CD4-positive, alpha-beta T cell treated with Interleukin-15 for 4 hours (primary cell): ENCODE results near the gene SPDYC.
"Not testable (repeated sequence)": the region's sequence is repeated elsewhere in the genome, so short reads cannot be mapped to it uniquely, and the experiment has no call there.

ENCODE experiments used
- DNase-seq: peaks from one replicate; pipeline ENCODE4 v3.0.0-alpha.2; 2020; ENCODE audit warnings: low spot score

Gene SPDYC

DNA sequence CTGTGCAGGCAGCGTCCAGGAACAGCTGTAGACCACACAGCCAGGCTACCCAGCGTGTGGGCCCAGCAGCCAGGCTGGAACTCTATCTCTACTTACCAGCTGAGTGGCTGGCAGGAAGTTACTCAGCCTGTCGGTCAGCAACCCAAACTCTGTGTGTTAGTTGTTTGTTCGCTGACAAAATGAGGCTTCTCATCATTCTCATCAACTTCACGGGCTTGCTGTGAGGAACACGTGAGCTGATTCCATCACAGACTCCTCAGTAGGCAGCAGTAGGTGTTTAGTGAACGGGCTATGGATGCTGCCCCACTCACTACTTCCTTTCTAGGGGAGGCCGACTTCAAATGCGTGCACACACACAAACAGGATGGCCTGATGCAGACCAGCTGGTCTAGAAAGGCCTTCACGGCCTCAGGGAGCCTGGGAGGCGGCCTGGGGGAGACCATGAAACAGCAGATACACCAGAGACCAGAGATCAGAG is 830 bp upstream of the SPDYC start:
- DNase-seq = no peak

DNA sequence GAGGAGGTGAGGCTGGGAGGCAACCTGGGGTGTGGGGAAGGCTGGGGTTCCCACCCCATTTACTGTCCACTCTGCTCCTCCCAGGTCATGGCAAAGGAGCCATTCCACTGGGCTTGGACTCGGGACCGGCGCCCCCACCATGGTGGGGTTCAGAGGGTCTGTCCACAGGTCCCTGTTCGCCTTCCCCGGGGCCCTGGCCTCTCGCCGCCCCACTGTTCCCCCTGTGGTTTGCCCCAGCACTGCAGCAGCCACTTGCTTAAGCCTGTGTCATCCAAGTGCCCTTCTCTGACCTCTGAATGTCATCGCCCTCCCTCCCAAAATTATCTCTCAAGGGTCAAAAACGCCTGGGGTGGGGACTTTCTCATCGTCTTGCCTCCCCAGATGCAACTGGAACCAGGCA is 2.6 kb downstream of the SPDYC start:
- DNase-seq = no peak

DNA sequence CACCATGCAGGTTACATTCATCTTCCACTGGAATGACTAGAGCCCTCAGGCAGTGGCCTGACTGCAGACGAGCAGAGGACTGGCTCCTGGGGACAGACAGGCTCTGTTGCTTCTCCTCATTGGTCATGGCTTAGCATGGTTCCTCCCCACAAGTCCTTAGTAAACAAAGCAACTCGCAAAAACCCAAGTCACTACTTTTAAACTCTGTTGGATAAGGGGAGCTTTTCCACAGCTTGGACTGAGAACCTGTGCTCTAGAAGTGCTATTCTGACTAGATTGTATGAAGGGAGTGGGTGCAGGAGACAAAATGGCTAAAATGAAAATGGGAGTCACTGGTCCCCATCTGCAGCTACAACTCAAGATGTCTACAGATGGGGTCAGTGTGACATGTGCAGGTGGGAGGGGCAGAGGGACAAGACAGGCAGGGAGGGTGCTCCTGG is 4.6 kb downstream of the SPDYC start:
- not testable (repeated sequence) for DNase-seq

DNA sequence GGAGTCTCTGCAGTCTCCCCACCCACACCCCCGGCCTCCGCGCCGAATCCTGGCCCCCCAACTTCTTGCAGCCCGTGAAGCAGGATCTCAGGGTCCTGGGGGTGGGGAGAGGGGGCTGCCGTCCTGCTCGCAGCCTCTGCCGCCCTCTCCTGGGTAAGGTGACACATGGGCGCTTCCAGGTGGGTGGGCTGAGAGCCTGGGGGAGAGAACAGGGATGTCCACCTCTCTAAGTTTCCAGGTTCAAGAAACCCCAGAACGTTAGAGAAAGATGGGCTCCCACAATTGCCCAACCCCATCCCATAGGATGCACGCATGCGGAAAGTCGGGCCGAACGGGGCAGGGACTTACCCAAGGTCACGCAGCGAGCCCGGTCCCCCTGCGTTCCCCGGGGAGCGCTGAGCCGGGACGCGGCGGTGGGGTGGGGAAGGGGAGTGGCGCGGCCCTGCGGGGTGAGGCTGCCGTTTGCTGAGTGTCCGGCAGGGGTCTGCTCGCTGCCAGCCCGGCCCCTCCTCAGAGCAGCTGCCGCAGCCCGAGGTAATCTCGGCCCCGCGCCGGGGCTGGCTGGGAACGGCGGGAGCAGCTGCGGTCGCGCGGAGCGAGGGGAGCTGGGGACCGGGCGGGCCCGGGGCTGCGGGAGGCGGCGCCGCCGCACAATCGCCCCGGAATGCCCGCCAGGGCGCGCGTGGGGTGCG is 11.0 kb downstream of the SPDYC start:
- peak; percentile 47 for DNase-seq

DNA sequence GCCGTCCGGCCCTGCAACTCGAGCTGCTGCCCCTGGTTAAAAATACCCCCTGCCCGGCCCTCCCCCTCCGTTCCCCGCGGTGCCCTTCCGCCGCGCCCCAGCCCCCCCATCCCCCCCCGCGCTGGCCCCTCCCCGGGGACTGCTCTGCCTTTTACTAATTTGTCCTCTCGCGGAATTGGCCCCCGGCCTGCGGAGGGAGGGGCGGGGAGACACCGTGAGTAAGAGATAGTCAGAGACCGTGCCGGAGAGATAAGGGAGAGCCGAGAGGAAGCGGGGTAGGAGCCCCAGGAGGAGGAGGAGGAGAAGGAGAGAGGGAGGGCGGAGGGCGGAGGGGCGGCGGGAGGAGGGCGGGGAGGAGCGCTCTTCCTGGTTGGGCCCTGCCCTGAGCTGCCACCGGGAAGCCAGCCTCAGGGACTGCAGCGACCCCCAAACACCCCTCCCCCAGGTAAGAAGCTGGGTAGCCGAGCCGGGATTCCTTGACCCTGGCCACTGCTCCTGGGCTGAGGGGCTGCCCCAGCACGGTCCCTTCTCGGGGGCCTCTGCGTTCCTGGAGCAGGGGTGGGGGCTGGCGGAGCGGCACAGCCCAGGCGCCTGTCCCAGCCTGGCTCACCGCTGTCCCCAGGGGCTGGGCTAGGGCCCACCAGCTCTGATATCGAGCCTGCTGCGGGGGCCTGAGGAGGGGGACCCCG is 11.7 kb downstream of the SPDYC start, which contains the start of gene CAPN1:
Gene CAPN1 (plus strand): TSS at position 360 of the 689 bp plus-strand sequence. CDS start 774 bp downstream, outside the sequence.
- DNase-seq = peak; percentile 88

DNA sequence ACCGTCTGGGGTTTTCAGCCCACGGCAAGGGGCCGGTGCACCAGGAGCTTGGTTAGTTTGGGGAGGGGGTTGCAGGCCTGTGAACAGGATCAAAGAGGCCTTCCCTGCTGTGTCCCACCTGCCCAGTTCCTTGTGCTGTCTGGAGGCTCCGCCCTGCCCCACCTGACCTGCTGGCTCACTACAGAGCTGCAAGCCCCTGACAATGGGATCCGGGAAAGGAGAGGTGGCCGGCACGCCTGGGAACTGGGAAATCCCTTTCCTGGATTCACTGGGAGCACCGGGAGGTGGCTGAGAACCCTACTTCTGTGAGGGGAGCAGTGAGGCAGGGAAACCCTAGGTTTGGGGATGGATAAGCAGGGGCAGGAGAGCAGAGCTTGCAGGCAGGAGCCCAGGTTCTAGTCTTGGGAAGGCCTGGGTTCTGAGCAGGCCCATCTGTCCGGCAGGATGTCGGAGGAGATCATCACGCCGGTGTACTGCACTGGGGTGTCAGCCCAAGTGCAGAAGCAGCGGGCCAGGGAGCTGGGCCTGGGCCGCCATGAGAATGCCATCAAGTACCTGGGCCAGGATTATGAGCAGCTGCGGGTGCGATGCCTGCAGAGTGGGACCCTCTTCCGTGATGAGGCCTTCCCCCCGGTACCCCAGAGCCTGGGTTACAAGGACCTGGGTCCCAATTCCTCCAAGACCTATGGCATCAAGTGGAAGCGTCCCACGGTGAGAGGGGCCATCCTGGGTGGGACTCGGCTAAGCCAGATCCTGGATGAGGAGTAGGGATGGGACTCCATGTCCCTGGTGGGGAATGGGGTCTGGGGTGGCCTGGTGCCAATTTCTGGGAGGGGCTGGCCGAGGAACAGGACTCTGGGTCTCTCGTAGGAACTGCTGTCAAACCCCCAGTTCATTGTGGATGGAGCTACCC is 12.5 kb downstream of the SPDYC start:
- no peak for DNase-seq

DNA sequence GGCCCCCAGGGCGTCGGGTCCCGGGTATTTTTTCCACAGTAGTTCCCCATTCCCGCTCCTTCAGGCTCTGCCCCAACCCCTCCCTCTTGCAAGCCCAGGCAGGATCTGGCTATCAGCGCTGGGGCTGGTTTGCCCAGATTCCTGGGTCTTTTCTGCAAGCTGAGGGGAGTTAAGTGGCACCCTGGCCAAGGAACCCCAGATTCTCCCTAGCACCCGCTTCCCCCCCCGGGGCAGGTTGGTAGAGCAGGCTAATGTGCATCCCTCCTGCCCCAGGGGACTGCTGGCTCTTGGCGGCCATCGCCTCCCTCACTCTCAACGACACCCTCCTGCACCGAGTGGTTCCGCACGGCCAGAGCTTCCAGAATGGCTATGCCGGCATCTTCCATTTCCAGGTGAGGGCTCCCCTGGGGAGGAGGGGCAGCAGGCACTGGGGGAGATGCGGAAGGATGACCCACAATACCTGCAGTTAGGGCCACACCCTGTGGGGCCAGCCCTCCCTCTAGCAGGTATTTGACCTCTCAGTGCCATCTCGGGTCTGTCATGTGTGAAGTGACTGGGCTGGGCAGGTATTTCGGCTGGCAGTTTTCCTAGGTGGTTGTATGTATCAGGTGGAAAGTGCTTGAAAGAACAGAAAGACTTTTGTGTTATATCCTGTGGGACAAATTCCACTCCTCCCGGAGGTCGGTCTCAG is 13.3 kb downstream of the SPDYC start:
- DNase-seq = no peak

DNA sequence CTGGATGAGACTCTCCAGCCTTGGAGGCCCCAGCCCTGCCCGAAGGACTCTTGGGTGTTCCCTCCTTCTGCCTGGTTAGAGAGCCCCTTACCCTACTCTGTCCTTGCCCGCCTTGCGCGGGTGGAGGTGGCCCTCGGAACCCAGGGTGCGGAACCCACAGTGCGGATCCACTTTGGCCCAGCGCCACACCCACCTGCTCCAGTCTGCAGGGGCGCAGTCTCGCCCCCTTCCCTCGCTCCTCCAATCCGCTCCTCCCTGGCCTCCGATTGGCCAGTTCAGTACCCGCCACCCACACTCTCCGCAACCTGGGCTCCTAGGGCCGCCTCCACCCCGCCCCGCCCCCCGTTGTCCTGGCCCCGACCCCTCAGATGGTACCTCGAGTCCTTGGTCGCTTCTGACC is 14.1 kb downstream of the SPDYC start:
- no peak for DNase-seq

DNA sequence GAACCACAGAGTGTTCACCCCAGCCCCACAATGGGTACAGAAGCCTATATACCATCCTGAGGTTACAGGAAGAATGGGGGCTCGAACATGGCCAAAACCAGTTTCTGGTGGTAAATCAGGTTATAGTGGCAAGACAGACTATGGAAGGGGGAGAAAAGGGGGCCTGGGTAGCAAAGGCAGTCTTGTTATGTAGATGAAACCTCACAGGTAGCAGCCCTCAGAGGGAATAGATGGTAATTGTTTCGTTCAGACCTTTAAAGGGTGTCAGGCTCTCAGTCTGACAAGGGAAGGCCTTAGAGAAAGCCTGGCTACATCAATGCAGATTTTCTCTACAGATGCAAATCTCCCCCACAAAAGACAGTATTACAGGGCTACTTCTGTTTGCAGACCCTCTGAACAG is 15.1 kb downstream of the SPDYC start:
- DNase-seq = no peak

DNA sequence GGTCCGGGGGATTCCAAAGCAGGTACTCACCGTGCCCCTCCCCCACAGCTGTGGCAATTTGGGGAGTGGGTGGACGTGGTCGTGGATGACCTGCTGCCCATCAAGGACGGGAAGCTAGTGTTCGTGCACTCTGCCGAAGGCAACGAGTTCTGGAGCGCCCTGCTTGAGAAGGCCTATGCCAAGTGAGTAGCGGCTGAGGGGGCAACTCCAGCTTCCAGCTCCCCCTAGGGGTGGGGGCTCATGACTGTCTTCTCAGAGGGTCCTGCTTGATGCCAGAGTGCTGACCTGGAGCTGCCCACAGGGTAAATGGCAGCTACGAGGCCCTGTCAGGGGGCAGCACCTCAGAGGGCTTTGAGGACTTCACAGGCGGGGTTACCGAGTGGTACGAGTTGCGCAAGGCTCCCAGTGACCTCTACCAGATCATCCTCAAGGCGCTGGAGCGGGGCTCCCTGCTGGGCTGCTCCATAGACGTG is 15.9 kb downstream of the SPDYC start:
- DNase-seq = no peak

DNA sequence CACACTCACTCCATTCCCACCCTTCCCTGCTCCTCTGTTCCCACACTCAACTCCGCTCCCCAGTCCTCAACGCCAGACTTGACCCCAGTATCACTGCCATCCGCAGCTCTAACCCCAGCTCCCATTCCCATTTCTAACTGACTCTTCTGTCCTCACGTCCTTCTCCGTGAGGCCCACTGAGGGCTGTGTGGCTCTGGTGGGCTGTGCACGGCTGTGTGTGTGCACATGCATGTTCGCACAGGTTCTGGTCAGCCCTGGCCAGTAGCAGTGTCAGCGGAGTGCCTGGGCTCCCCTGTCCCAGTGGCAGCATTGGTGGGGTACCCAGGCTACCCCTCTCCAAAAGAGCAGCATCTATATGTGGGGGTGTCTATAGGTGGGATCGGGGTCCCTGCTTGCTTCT is 16.7 kb downstream of the SPDYC start:
- no peak for DNase-seq

DNA sequence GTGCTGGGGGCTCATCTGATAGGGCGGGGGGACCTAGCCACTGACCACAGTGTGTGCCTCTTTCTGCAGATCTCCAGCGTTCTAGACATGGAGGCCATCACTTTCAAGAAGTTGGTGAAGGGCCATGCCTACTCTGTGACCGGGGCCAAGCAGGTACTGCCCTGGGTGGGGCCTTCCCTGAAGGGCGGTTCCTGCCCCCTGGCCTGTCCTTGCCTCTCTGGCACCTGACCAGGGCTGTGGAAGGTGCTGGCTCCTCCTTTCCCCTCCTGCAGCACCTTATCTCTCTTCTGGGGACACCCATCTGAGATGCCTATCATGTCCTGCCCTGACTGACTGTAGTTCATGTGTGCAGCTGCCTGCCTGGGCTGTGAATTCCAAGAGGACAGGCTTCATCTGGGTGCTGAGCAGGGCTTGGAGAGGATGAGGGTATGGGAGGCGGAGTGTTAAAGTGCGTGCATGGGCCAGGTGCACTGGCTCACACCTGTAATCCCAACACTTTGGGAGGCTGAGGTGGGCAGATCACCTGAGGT is 17.2 kb downstream of the SPDYC start:
- DNase-seq = no peak

DNA sequence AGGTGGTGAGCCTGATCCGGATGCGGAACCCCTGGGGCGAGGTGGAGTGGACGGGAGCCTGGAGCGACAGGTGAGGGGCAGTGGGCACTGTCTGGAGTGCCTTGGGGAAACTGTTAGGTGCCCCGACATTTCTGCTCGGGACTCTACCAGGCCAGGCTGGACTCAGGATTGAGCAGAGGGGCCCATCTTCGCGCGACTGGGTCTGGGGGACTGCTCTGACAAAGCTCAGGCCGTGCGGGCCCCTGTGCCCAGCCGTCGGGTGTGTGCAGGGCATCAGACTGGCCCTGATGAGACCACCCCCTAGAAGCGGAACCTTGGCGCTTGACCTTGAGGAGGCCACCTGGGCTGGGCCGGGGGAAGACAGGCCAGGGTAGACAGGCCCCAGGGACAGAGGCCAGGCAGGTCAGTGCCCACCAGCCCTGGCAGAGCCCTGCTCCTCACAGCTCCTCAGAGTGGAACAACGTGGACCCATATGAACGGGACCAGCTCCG is 18.0 kb downstream of the SPDYC start:
- no peak for DNase-seq

DNA sequence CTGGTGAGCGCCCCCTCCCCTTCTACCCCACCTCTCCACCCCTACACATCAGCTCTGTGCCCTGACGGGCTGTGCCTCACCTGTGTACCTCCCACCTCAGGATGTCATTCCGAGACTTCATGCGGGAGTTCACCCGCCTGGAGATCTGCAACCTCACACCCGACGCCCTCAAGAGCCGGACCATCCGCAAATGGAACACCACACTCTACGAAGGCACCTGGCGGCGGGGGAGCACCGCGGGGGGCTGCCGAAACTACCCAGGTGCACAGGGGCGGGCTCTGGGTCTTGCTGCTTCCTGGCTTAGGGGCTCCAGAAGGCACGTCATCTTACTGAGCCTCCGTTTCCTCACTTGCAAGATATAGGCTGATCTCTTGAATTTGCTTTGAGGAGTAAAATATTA is 18.5 kb downstream of the SPDYC start:
- no peak for DNase-seq

DNA sequence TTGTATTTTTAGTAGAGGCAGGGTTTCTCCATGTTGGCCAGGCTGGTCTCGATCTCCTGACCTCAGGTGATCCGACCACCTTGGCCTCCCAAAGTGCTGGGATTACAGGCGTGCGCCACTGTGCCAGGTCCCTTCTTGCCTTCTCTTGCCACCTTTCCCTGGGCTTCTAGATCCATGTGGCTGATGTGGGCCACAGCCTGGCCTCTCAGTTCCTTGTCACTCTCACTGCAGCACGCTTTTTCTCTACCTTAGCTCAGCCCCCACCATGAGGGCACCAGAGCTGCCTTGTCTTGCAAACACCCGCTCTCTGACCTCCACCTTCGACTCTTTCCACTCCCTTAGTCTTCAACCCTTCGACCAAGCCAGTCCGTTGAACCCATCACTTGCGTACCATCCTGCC is 19.2 kb downstream of the SPDYC start:
- DNase-seq = no peak

DNA sequence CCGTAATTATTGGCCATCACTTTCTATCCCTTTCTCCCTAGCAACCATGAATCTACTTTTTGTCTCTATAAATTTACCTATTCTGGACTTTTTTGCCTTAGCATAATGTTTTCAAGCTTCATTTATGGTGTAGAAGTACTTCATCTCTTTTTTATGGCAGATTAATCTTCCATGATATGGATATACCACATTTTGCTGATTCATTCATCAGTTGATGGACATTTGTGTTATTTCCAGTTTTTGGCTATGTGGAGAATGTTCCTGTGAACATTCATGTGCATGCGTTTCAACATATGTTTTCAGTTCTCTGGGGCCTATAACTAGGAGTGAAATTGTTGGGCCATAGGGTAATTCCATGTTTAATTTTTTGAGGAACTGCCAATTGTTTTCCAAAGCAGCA is 24.5 kb downstream of the SPDYC start:
- no peak for DNase-seq

DNA sequence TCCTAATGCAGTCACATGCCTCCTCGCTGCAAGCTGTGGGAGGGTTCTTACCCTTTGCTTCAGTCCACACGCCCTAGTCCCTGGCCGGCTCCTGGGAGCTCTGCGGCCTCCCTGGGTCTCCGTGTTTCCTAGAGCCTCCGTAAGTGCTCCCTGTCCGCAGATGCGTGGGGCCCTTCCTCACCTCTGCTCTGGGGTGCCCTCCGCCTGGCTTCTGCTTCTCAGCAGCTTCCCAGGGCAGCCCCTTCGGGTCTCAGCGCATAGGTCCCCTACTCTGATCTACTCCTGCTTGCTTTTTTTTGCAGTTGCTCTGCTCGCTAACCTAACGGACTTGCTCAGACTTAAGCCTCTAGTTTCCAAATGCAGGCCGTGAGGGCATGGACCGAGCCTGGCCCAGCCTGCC is 34.1 kb downstream of the SPDYC start:
- no peak for DNase-seq

DNA sequence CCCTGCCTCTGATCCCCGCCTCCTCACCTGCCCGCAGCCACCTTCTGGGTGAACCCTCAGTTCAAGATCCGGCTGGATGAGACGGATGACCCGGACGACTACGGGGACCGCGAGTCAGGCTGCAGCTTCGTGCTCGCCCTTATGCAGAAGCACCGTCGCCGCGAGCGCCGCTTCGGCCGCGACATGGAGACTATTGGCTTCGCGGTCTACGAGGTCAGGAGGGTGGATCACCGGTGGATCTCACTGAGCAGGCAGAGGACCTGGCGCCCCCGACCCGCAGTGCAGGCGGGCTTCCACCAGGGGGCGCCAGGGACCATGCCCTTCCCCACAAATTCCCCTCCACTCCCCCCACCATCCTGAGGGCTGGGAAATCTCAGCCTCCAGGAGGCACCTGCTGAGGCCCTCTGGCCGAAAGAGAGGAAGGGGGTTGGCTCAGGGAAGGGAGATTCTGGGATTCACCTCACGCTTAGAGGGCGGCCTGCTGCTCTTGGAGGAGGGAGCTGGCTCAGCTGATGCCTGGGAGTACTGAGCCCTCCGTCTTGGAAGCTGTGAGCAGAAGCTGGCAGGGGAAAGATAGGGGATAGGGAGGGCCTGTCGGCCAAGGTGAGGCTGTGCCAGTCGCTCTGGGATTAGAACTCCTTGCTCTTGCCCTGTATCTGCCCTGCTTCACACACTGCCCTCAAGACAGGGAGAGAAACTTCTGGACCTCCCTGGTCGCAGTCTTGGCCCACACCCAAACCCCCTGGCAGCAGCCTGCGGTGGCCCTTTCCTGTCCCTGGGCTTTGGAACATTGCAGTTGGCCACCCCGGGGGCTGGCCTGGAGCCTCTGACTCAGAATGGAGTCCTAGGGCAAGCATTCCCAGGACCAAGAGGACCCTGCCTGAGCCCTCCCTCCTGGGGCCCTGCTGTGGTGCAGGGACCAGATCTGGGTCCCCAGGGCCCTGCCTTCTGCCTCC is 34.9 kb downstream of the SPDYC start:
- peak; percentile 30 for DNase-seq

DNA sequence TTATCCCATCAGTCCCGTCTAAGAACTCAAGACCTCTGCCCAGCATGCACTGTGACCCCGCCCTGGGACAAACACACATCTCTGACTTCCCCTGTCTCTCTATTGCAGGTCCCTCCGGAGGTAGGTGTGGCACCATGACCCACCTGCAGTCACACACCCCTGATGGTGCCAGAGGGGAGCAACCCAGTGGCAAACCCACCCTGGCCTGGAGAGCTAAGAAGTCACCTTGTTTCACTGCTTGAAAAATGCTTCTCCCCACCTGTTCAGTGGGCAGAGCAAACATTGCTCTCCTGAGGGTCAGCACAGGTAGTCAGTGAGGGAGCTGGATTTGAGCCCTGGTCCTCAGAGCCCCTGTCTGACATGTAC is 35.6 kb downstream of the SPDYC start:
- no peak for DNase-seq

DNA sequence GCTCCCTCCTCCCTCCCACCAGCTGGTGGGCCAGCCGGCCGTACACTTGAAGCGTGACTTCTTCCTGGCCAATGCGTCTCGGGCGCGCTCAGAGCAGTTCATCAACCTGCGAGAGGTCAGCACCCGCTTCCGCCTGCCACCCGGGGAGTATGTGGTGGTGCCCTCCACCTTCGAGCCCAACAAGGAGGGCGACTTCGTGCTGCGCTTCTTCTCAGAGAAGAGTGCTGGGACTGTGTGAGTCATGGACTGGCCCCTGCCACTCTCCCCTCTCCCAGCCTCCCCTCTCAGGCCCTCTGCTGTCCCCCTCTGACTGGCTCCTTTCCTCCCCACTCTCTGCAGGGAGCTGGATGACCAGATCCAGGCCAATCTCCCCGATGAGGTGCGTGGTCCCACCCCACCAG is 36.4 kb downstream of the SPDYC start:
- no peak for DNase-seq
